SK-N-SH treated with all-trans-retinoic acid at 6 μM for 48 hours (cell line): Measurements from ENCODE around the gene CHAF1A.

Source experiments
- ISL1 ChIP-seq: fragments of 250-450 bp; sonication (Bioruptor Pico); IDR thresholded peaks from 2 replicates; pipeline ENCODE4 v2.1.2; 2022; ENCODE audit warnings: mild to moderate bottlenecking, moderate library complexity
- PATZ1 ChIP-seq: fragments of 250-450 bp; sonication (Bioruptor Pico); IDR thresholded peaks from 2 replicates; pipeline ENCODE4 v1.8.0; 2020; ENCODE audit warnings: mild to moderate bottlenecking, moderate library complexity, borderline replicate concordance
- ZFP3 ChIP-seq: fragments of 250-450 bp; sonication (Bioruptor Pico); IDR thresholded peaks from 2 replicates; pipeline ENCODE4 v1.5.0; 2020; ENCODE audit warnings: mild to moderate bottlenecking, moderate library complexity
- ZFP30 ChIP-seq: fragments of 450-650 bp; formaldehyde crosslinking; IDR thresholded peaks from 2 replicates; pipeline ENCODE4 v1.5.0; 2022; ENCODE audit warnings: mild to moderate bottlenecking, moderate library complexity

GRCh38 chr19:4369888-4370260 is 32.6 kb upstream of the CHAF1A start:
- TF ChIP-seq ZFP3 (no peak), ISL1 (CRISPR knock-in tag) (no peak), PATZ1 (CRISPR knock-in tag) (no peak), ZFP30 (CRISPR knock-in tag) (no peak)
